SU-DHL-6 (cell line): ENCODE data around the gene CHCHD3.

Source experiments
- H2AFZ ChIP-seq: fragments of 200-600 bp; sonication (generic); 2 replicates; pipeline ENCODE4 v1.6.1; 2014; ENCODE audit warnings: low read depth, mild to moderate bottlenecking, moderate library complexity, mixed read lengths, antibody characterized with exemption, low read length; ENCODE audit not compliant: severe bottlenecking
- H3F3A ChIP-seq: fragments of 200-600 bp; shearing (Covaris generic); 2 replicates; pipeline ENCODE4 v1.6.0; 2016; ENCODE audit warnings: antibody characterized with exemption, mild to moderate bottlenecking; ENCODE audit not compliant: insufficient read depth
- H3K27ac ChIP-seq: fragments of 200-600 bp; sonication (generic); 2 replicates; pipeline ENCODE4 v1.5.1; 2016; ENCODE audit warnings: low read depth, mild to moderate bottlenecking, low read length, moderate library complexity, mixed read lengths
- H3K27me3 ChIP-seq: fragments of 200-600 bp; sonication (generic), shearing (Covaris generic); 2 replicates; pipeline ENCODE4 v1.6.0; 2014; ENCODE audit warnings: mild to moderate bottlenecking, low read length
- H3K36me3 ChIP-seq: fragments of 200-600 bp; sonication (generic); 2 replicates; pipeline ENCODE4 v1.6.1; 2014; ENCODE audit warnings: mild to moderate bottlenecking, low read length, mixed read lengths
- H3K4me2 ChIP-seq: fragments of 300-600, 200-600 bp; shearing (Covaris generic), sonication (generic); 2 replicates; pipeline ENCODE4 v1.6.0; 2014; ENCODE audit warnings: low read length, low read depth, mild to moderate bottlenecking; ENCODE audit not compliant: poor library complexity, severe bottlenecking
- H3K4me3 ChIP-seq: fragments of 200-600 bp; sonication (generic); 2 replicates; pipeline ENCODE4 v1.5.1; 2014; ENCODE audit warnings: antibody characterized with exemption, low read length, mild to moderate bottlenecking, mixed read lengths; ENCODE audit not compliant: insufficient read depth, poor library complexity, severe bottlenecking
- H3K79me2 ChIP-seq: fragments of 200-600 bp; sonication (generic); 2 replicates; pipeline ENCODE4 v1.6.1; 2014; ENCODE audit warnings: mild to moderate bottlenecking, low read length, moderate library complexity; ENCODE audit not compliant: insufficient read depth
- H3K9ac ChIP-seq: fragments of 200-600 bp; sonication (generic); 2 replicates; pipeline ENCODE4 v1.7.0; 2014; ENCODE audit warnings: mild to moderate bottlenecking, low read length
- H3K9me2 ChIP-seq: fragments of 200-600 bp; sonication (generic); replicated peaks from 2 replicates; pipeline ENCODE4 v1.6.1; 2014; ENCODE audit warnings: low read length; ENCODE audit not compliant: insufficient read depth
- H3K9me3 ChIP-seq: fragments of 200-600 bp; sonication (generic); 2 replicates; pipeline ENCODE4 v1.6.1; 2014; ENCODE audit warnings: low read length, mixed read lengths; ENCODE audit not compliant: insufficient read depth
- H4K20me1 ChIP-seq: fragments of 200-600 bp; sonication (generic); 2 replicates; pipeline ENCODE4 v1.6.1; 2014; ENCODE audit warnings: low read depth, mild to moderate bottlenecking, antibody characterized with exemption, low read length, moderate library complexity, mixed read lengths
- CTCF ChIP-seq: fragments of 200-600 bp; sonication (generic); IDR thresholded peaks from one replicate; pipeline ENCODE4 v1.5.1; 2017; ENCODE audit warnings: antibody characterized with exemption, mild to moderate bottlenecking, low read length, moderate library complexity; ENCODE audit not compliant: insufficient read depth, poor library complexity, severe bottlenecking
- EZH2phosphoT487 ChIP-seq: fragments of 200-600 bp; sonication (generic), shearing (Covaris generic); conservative IDR thresholded peaks from 2 replicates; pipeline ENCODE4 v1.6.1; 2018; ENCODE audit warnings: mild to moderate bottlenecking, antibody characterized with exemption, low read length, moderate library complexity, mixed read lengths

Gene CHCHD3

GRCh38 chr7:132942701-132943100 is 139.2 kb downstream of the CHCHD3 start:
- Histone ChIP-seq H3K9me2 (no peaks in the 10 kb centered on the region), H3K27ac (no peak overlapping the region), H3K27me3 (no peaks in the 10 kb centered on the region), H3K4me3 (no peak overlapping the region), H2AFZ (no peak overlapping the region), H3K4me2 (no peak overlapping the region), H3K9ac (no peak overlapping the region), H3K79me2 (no peaks in the 10 kb centered on the region), H3K9me3 (no peaks in the 10 kb centered on the region), H3K36me3 (0 out of 2 replicates have a peak, but pooled peaks cover 3% of the 10 kb centered on the region), H4K20me1 (no peaks in the 10 kb centered on the region; the same call in 1 of the 2 replicates), H3F3A (no peaks in the 10 kb centered on the region; the same call in 1 of the 2 replicates)
- TF ChIP-seq EZH2phosphoT487 (no peak), CTCF (no peak)

- no peaks in the 10 kb centered on the region; the same call in 1 of the 2 replicates for H4K20me1 ChIP-seq
- no peak for TF ChIP-seq EZH2phosphoT487
- no peaks in the 10 kb centered on the region for H3K9me2 ChIP-seq
- H3K27me3 ChIP-seq, result no peaks in the 10 kb centered on the region
- no peak overlapping the region for H2AFZ ChIP-seq
- H3K27ac ChIP-seq, result no peak overlapping the region
- H3K79me2 ChIP-seq, result no peaks in the 10 kb centered on the region
- H3K4me2 ChIP-seq, result no peak overlapping the region
- H3K9me3 ChIP-seq, result no peaks in the 10 kb centered on the region
- H3K36me3 ChIP-seq, result no peaks in the 10 kb centered on the region
- H3F3A ChIP-seq, result no peaks in the 10 kb centered on the region
- no peak overlapping the region for H3K4me3 ChIP-seq
- no peak overlapping the region for H3K9ac ChIP-seq
Observed at GRCh38 chr7:132941905-132942304, 140.0 kb downstream of the CHCHD3 start.

GRCh38 chr7:132941428-132941827 is 140.5 kb downstream of the CHCHD3 start:
- Histone ChIP-seq H3K4me3 (no peak overlapping the region), H2AFZ (no peak overlapping the region), H3K9me3 (no peaks in the 10 kb centered on the region), H4K20me1 (no peaks in the 10 kb centered on the region; the same call in 1 of the 2 replicates), H3K9ac (no peak overlapping the region), H3K79me2 (no peaks in the 10 kb centered on the region), H3K27me3 (no peaks in the 10 kb centered on the region), H3K36me3 (no peaks in the 10 kb centered on the region), H3K27ac (no peak overlapping the region), H3K9me2 (no peaks in the 10 kb centered on the region), H3F3A (no peaks in the 10 kb centered on the region), H3K4me2 (no peak overlapping the region)
- no peak for TF ChIP-seq EZH2phosphoT487
- TF ChIP-seq CTCF, result no peak

- no peaks in the 10 kb centered on the region for H3K36me3 ChIP-seq
- TF ChIP-seq EZH2phosphoT487 (no peak), CTCF (no peak)
- H4K20me1 ChIP-seq, result no peaks in the 10 kb centered on the region
- no peaks in the 10 kb centered on the region for H3K9me2 ChIP-seq
- no peaks in the 10 kb centered on the region for H3F3A ChIP-seq
- H2AFZ ChIP-seq, result no peak overlapping the region
- no peak overlapping the region for H3K27ac ChIP-seq
- no peak overlapping the region for H3K9ac ChIP-seq
- H3K79me2 ChIP-seq, result no peaks in the 10 kb centered on the region
- H3K4me2 ChIP-seq, result no peak overlapping the region
- no peaks in the 10 kb centered on the region for H3K27me3 ChIP-seq
- no peaks in the 10 kb centered on the region for H3K9me3 ChIP-seq
- no peak overlapping the region for H3K4me3 ChIP-seq
Observed at GRCh38 chr7:132940084-132940483, 141.8 kb downstream of the CHCHD3 start.
